Measurements from ENCODE around the gene KCNQ5.

- no peak for TF ChIP-seq ZNF311 (tag by site-specific recombination; IDR thresholded peaks at IDR 0.05; ENCODE audit: borderline replicate concordance)
- TF ChIP-seq CTCF (tag by site-specific recombination; IDR thresholded peaks at IDR 0.05) = no peak
- TF ChIP-seq ZBTB26 (tag by site-specific recombination; optimal IDR thresholded peaks at IDR 0.05) = no peak
Observed at GRCh38 chr6:72824833-72825232, 203.0 kb downstream of the KCNQ5 start.

Data from HEK293 (cell line).